GM23338 (cell line): ENCODE measurements around the gene UBE2G1. TPM values are rescaled to one million over a fixed set of nuclear protein-coding genes. Genes with fewer than 3 reads are reported as not detected.

Source experiments
- ATAC-seq: fragments of 200-7000 bp; cut with Tn5 transposase; 3 replicates; pipeline ENCODE4 v1.9.1; 2020
- DNase-seq: peaks from one replicate; pipeline ENCODE4 v3.0.0-alpha.2; 2015; ENCODE audit warnings: low spot score
- H2AFZ ChIP-seq: fragments of 200-600 bp; sonication (generic); 2 replicates; pipeline ENCODE4 v1.8.0; 2016; ENCODE audit warnings: antibody characterized with exemption, mild to moderate bottlenecking, moderate library complexity
- H3F3A ChIP-seq: fragments of 200-600 bp; sonication (generic); replicated peaks from 2 replicates; pipeline ENCODE4 v1.8.0; 2017; ENCODE audit warnings: antibody characterized with exemption, mixed run types, low read depth
- H3K27ac ChIP-seq: fragments of 200-600 bp; sonication (generic); 2 replicates; pipeline ENCODE4 v1.6.1; 2016; ENCODE audit warnings: low read depth
- H3K27me3 ChIP-seq: fragments of 200-600 bp; sonication (generic); 2 replicates; pipeline ENCODE4 v1.8.0; 2016; ENCODE audit warnings: mild to moderate bottlenecking, mixed run types, moderate library complexity; ENCODE audit not compliant: insufficient read depth
- H3K36me3 ChIP-seq: fragments of 200-600 bp; sonication (generic); 2 replicates; pipeline ENCODE4 v1.8.0; 2016; ENCODE audit warnings: mild to moderate bottlenecking; ENCODE audit not compliant: insufficient read depth
- H3K4me1 ChIP-seq: fragments of 200-600 bp; sonication (generic); 2 replicates; pipeline ENCODE4 v1.8.0; 2016; ENCODE audit warnings: mild to moderate bottlenecking, moderate library complexity; ENCODE audit not compliant: insufficient read depth
- H3K4me2 ChIP-seq: fragments of 200-600 bp; sonication (generic); 2 replicates; pipeline ENCODE4 v1.7.1; 2017; ENCODE audit warnings: mixed run types
- H3K4me3 ChIP-seq: fragments of 200-600 bp; sonication (generic); 2 replicates; pipeline ENCODE4 v1.6.1; 2016; ENCODE audit warnings: mixed run types
- H3K79me2 ChIP-seq: fragments of 200-600 bp; sonication (generic); replicated peaks from 2 replicates; pipeline ENCODE4 v1.8.0; 2017; ENCODE audit warnings: mild to moderate bottlenecking; ENCODE audit not compliant: insufficient read depth
- H3K9me2 ChIP-seq: fragments of 200-600 bp; sonication (generic); 2 replicates; pipeline ENCODE4 v1.8.0; 2017; ENCODE audit not compliant: insufficient read depth
- H4K20me1 ChIP-seq: fragments of 200-600 bp; sonication (generic); replicated peaks from 2 replicates; pipeline ENCODE4 v1.8.0; 2017; ENCODE audit warnings: mild to moderate bottlenecking; ENCODE audit not compliant: insufficient read depth
- H3K27ac Mint-ChIP-seq: 2 replicates; pipeline ENCODE4 v1.8.0; 2020; ENCODE audit warnings: inconsistent platforms, mild to moderate bottlenecking, moderate library complexity, mixed read lengths
- H3K27me3 Mint-ChIP-seq: 3 replicates; pipeline ENCODE4 v1.8.0; 2022; ENCODE audit warnings: low read depth, mild to moderate bottlenecking, moderate library complexity, mixed read lengths, inconsistent platforms; ENCODE audit not compliant: insufficient read depth, poor library complexity
- H3K36me3 Mint-ChIP-seq: 3 replicates; pipeline ENCODE4 v1.8.0; 2021; ENCODE audit warnings: low read depth, mild to moderate bottlenecking, inconsistent platforms, moderate library complexity, mixed read lengths
- H3K4me1 Mint-ChIP-seq: 3 replicates; pipeline ENCODE4 v1.8.0; 2020; ENCODE audit warnings: mild to moderate bottlenecking, inconsistent platforms, mixed read lengths
- H3K4me3 Mint-ChIP-seq: 3 replicates; pipeline ENCODE4 v1.8.0; 2021; ENCODE audit warnings: moderate library complexity, mild to moderate bottlenecking, inconsistent platforms, mixed read lengths
- H3K9me3 Mint-ChIP-seq: 3 replicates; pipeline ENCODE4 v1.8.0; 2020; ENCODE audit warnings: moderate library complexity, mild to moderate bottlenecking, inconsistent platforms, mixed read lengths
- CREB1 ChIP-seq: fragments of 250-450 bp; sonication (Bioruptor Pico); IDR thresholded peaks from 2 replicates; pipeline ENCODE4 v1.5.0; 2020; ENCODE audit warnings: low read depth, mild to moderate bottlenecking, moderate library complexity
- EZH2 ChIP-seq: fragments of 200-600 bp; sonication (generic); IDR thresholded peaks from one replicate; pipeline ENCODE4 v1.8.0; 2017; ENCODE audit warnings: antibody characterized with exemption, mild to moderate bottlenecking, low read depth; ENCODE audit not compliant: unreplicated experiment
- EZH2phosphoT487 ChIP-seq: fragments of 200-600 bp; sonication (generic); IDR thresholded peaks from one replicate; pipeline ENCODE4 v1.8.1; 2018; ENCODE audit warnings: antibody characterized with exemption; ENCODE audit not compliant: unreplicated experiment
- JUNB ChIP-seq: IDR thresholded peaks from one replicate; pipeline ENCODE4 v1.6.1; 2016; ENCODE audit warnings: antibody characterized with exemption; ENCODE audit not compliant: unreplicated experiment
- NANOG ChIP-seq: IDR thresholded peaks from 2 replicates; pipeline ENCODE4 v1.6.1; 2016; ENCODE audit warnings: antibody characterized with exemption, borderline replicate concordance
- POLR2AphosphoS5 ChIP-seq: IDR thresholded peaks from 2 replicates; pipeline ENCODE4 v1.6.1; 2016; ENCODE audit warnings: antibody characterized with exemption, low read depth
- STAT1 ChIP-seq: IDR thresholded peaks from one replicate; pipeline ENCODE4 v1.6.1; 2016; ENCODE audit warnings: antibody characterized with exemption; ENCODE audit not compliant: unreplicated experiment
- ZNF114 ChIP-seq: fragments of 250-450 bp; sonication (Bioruptor Pico); IDR thresholded peaks from 2 replicates; pipeline ENCODE4 v1.5.0; 2020; ENCODE audit warnings: mild to moderate bottlenecking, moderate library complexity
- ZNF331 ChIP-seq: fragments of 250-450 bp; sonication (Bioruptor Pico); IDR thresholded peaks from 2 replicates; pipeline ENCODE4 v1.5.0; 2020; ENCODE audit warnings: low read depth, mild to moderate bottlenecking, moderate library complexity
- polyA plus RNA-seq: library from polyadenylated mRNA; unstranded; fragments of >200 nt; fragmentation: Nextera tagmentation; extraction: Ambion mirVana; gene quantifications from 2 replicates; pipeline ENCODE4 v1.2.1, GENCODE V29; 2016
- total RNA-seq: library from RNA; depleted of rRNA; stranded (reverse); fragments of >200 nt; shearing (Covaris generic); gene quantifications from 2 replicates; pipeline ENCODE4 v1.2.3, GENCODE V29; 2014
- TF ChIP-seq, protein P1 (sequence below): IDR thresholded peaks from 2 replicates; pipeline ENCODE4 v1.6.1; 2016; ENCODE audit warnings: antibody characterized with exemption
- TF ChIP-seq, protein P2 (sequence below): IDR thresholded peaks from one replicate; pipeline ENCODE4 v1.6.1; 2018; ENCODE audit warnings: antibody characterized with exemption; ENCODE audit not compliant: unreplicated experiment
- TF ChIP-seq, protein P3 (sequence below), 2 experiments: fragments of 200-600 bp in 1 of 2; sonication (generic) in 1 of 2; conservative IDR thresholded peaks; 2 replicates each; pipeline versions ENCODE4 v1.5.1 to v1.6.1; 2016 to 2017; ENCODE audit warnings: antibody characterized with exemption in 2 of 2, low read depth in 2 of 2, mild to moderate bottlenecking in 2 of 2, moderate library complexity in 1 of 2
- TF ChIP-seq, protein P4 (sequence below): fragments of 250-450 bp; sonication (Bioruptor Pico); IDR thresholded peaks from 2 replicates; pipeline ENCODE4 v1.5.0; 2020; ENCODE audit warnings: mild to moderate bottlenecking, moderate library complexity

UBE2G1 gene
- total and polyA plus RNA-seq, 2 experiments from 2014 or later, result 71.9 to 145 TPM

DNA sequence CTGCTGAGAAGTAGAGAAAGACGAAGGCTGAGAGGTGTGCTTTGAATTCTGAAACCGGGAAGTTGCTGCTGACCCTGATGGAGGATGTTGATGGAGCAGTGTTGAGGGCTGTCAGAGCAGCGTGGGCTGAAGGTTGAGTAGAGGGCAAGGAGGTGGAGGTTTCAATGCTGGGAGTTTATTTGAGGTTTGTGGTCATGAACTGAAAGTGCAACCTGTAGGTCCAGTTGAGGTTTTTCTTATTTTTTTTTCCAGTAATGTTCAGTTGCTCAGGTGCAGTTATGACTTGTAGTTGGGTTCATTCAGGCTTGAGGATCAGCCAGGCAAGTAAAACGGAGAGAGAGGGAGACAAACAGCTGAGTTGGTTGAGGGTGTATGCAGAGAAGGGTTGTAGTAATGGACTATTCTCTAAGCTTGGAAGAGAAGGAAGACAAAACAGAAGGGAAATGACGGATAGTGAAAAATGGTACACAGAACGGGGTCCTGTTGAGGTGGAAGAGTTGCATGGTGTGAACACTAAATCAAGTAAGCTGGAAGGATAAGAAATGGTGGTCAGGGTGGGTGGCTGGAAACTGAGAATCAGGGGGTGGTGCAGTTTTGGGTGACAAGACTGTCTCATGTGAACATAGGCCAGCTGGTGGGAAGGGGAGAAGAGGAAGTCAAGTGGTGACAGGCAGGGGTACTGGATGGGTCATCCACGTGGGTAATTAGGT lies 8.7 kb upstream of the UBE2G1 start:
- no peak for DNase-seq
- Histone ChIP-seq H3K36me3 (no peaks in the 10 kb centered on the region), H3K4me1 (no peaks in the 10 kb centered on the region; the same call in 1 of the 2 replicates), H3K4me3 (no peak overlapping the region), H3K27ac (no peak overlapping the region), H3K9me2 (no peaks in the 10 kb centered on the region), H2AFZ (peak overlapping the region; percentile 59; the same call in 1 of the 2 replicates), H4K20me1 (no peaks in the 10 kb centered on the region), H3K27me3 (no peaks in the 10 kb centered on the region), H3F3A (no peaks in the 10 kb centered on the region), H3K79me2 (no peaks in the 10 kb centered on the region), H3K4me2 (no peak overlapping the region)
- Mint-ChIP-seq H3K4me3 (no peak overlapping the region; the same call in 2 of the 3 replicates), H3K36me3 (no peaks in the 10 kb centered on the region), H3K27ac (no peak overlapping the region), H3K27me3 (no peaks in the 10 kb centered on the region), H3K4me1 (peaks cover 7% of the 10 kb centered on the region), H3K9me3 (peaks cover 2% of the 10 kb centered on the region; the same call in 1 of the 3 replicates)
- no peak for ATAC-seq
- no peak for TF ChIP-seq EZH2phosphoT487
- TF ChIP-seq NANOG, result no peak
- TF ChIP-seq ZNF114 (CRISPR knock-in tag), result no peak
- no peak for TF ChIP-seq EZH2
- no peak for TF ChIP-seq ZNF331 (CRISPR knock-in tag)
- TF ChIP-seq, protein P1, sequence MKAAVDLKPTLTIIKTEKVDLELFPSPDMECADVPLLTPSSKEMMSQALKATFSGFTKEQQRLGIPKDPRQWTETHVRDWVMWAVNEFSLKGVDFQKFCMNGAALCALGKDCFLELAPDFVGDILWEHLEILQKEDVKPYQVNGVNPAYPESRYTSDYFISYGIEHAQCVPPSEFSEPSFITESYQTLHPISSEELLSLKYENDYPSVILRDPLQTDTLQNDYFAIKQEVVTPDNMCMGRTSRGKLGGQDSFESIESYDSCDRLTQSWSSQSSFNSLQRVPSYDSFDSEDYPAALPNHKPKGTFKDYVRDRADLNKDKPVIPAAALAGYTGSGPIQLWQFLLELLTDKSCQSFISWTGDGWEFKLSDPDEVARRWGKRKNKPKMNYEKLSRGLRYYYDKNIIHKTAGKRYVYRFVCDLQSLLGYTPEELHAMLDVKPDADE, result no peak
- no peak for TF ChIP-seq STAT1
- TF ChIP-seq, protein P2, sequence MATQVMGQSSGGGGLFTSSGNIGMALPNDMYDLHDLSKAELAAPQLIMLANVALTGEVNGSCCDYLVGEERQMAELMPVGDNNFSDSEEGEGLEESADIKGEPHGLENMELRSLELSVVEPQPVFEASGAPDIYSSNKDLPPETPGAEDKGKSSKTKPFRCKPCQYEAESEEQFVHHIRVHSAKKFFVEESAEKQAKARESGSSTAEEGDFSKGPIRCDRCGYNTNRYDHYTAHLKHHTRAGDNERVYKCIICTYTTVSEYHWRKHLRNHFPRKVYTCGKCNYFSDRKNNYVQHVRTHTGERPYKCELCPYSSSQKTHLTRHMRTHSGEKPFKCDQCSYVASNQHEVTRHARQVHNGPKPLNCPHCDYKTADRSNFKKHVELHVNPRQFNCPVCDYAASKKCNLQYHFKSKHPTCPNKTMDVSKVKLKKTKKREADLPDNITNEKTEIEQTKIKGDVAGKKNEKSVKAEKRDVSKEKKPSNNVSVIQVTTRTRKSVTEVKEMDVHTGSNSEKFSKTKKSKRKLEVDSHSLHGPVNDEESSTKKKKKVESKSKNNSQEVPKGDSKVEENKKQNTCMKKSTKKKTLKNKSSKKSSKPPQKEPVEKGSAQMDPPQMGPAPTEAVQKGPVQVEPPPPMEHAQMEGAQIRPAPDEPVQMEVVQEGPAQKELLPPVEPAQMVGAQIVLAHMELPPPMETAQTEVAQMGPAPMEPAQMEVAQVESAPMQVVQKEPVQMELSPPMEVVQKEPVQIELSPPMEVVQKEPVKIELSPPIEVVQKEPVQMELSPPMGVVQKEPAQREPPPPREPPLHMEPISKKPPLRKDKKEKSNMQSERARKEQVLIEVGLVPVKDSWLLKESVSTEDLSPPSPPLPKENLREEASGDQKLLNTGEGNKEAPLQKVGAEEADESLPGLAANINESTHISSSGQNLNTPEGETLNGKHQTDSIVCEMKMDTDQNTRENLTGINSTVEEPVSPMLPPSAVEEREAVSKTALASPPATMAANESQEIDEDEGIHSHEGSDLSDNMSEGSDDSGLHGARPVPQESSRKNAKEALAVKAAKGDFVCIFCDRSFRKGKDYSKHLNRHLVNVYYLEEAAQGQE, result no peak
- TF ChIP-seq, protein P3, sequence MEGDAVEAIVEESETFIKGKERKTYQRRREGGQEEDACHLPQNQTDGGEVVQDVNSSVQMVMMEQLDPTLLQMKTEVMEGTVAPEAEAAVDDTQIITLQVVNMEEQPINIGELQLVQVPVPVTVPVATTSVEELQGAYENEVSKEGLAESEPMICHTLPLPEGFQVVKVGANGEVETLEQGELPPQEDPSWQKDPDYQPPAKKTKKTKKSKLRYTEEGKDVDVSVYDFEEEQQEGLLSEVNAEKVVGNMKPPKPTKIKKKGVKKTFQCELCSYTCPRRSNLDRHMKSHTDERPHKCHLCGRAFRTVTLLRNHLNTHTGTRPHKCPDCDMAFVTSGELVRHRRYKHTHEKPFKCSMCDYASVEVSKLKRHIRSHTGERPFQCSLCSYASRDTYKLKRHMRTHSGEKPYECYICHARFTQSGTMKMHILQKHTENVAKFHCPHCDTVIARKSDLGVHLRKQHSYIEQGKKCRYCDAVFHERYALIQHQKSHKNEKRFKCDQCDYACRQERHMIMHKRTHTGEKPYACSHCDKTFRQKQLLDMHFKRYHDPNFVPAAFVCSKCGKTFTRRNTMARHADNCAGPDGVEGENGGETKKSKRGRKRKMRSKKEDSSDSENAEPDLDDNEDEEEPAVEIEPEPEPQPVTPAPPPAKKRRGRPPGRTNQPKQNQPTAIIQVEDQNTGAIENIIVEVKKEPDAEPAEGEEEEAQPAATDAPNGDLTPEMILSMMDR (conservative IDR thresholded peaks at IDR 0.05; ENCODE audit: low read depth in 2 of 2), result no peak
- no peak for TF ChIP-seq JUNB
- TF ChIP-seq, protein P4, sequence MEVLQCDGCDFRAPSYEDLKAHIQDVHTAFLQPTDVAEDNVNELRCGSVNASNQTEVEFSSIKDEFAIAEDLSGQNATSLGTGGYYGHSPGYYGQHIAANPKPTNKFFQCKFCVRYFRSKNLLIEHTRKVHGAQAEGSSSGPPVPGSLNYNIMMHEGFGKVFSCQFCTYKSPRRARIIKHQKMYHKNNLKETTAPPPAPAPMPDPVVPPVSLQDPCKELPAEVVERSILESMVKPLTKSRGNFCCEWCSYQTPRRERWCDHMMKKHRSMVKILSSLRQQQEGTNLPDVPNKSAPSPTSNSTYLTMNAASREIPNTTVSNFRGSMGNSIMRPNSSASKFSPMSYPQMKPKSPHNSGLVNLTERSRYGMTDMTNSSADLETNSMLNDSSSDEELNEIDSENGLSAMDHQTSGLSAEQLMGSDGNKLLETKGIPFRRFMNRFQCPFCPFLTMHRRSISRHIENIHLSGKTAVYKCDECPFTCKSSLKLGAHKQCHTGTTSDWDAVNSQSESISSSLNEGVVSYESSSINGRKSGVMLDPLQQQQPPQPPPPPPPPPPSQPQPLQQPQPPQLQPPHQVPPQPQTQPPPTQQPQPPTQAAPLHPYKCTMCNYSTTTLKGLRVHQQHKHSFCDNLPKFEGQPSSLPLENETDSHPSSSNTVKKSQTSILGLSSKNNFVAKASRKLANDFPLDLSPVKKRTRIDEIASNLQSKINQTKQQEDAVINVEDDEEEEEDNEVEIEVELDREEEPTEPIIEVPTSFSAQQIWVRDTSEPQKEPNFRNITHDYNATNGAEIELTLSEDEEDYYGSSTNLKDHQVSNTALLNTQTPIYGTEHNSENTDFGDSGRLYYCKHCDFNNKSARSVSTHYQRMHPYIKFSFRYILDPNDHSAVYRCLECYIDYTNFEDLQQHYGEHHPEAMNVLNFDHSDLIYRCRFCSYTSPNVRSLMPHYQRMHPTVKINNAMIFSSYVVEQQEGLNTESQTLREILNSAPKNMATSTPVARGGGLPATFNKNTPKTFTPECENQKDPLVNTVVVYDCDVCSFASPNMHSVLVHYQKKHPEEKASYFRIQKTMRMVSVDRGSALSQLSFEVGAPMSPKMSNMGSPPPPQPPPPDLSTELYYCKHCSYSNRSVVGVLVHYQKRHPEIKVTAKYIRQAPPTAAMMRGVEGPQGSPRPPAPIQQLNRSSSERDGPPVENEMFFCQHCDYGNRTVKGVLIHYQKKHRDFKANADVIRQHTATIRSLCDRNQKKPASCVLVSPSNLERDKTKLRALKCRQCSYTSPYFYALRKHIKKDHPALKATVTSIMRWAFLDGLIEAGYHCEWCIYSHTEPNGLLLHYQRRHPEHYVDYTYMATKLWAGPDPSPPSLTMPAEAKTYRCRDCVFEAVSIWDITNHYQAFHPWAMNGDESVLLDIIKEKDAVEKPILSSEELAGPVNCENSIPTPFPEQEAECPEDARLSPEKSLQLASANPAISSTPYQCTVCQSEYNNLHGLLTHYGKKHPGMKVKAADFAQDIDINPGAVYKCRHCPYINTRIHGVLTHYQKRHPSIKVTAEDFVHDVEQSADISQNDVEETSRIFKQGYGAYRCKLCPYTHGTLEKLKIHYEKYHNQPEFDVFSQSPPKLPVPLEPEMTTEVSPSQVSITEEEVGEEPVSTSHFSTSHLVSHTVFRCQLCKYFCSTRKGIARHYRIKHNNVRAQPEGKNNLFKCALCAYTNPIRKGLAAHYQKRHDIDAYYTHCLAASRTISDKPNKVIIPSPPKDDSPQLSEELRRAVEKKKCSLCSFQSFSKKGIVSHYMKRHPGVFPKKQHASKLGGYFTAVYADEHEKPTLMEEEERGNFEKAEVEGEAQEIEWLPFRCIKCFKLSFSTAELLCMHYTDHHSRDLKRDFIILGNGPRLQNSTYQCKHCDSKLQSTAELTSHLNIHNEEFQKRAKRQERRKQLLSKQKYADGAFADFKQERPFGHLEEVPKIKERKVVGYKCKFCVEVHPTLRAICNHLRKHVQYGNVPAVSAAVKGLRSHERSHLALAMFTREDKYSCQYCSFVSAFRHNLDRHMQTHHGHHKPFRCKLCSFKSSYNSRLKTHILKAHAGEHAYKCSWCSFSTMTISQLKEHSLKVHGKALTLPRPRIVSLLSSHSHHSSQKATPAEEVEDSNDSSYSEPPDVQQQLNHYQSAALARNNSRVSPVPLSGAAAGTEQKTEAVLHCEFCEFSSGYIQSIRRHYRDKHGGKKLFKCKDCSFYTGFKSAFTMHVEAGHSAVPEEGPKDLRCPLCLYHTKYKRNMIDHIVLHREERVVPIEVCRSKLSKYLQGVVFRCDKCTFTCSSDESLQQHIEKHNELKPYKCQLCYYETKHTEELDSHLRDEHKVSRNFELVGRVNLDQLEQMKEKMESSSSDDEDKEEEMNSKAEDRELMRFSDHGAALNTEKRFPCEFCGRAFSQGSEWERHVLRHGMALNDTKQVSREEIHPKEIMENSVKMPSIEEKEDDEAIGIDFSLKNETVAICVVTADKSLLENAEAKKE (CRISPR knock-in tag), result no peak
- no peak for TF ChIP-seq POLR2AphosphoS5
- TF ChIP-seq CREB1 (CRISPR knock-in tag), result no peak
